Bronchial epithelial cell (primary cell): Measurements from ENCODE around the gene CNGA1. TPM values are rescaled to one million over a fixed set of nuclear protein-coding genes. Genes with fewer than 3 reads are reported as not detected.
A peak's percentile ranks its signal among the peaks of the same experiment; 100 is the strongest.
"Not testable (repeated sequence)": the region's sequence is repeated elsewhere in the genome, so short reads cannot be mapped to it uniquely, and the experiment has no call there.

Experiments
- DNase-seq: peaks from one replicate; pipeline ENCODE4 v3.0.0-alpha.2; 2010; ENCODE audit warnings: low read depth
- FAIRE-seq: peaks from 2 replicates; lab custom pipeline; 2011; peaks lifted over from hg19 to GRCh38; lab: Jason Lieb, UNC
- H3K27me3 ChIP-seq: 2 replicates; pipeline ENCODE4 v1.5.1; 2011; ENCODE audit warnings: low read length; ENCODE audit not compliant: control insufficient read depth, insufficient read depth
- H3K36me3 ChIP-seq: 2 replicates; pipeline ENCODE4 v1.5.1; 2011; ENCODE audit warnings: low read length; ENCODE audit not compliant: control insufficient read depth, insufficient read depth
- H3K4me3 ChIP-seq: 2 replicates; pipeline ENCODE4 v1.5.1; 2011; ENCODE audit warnings: mild to moderate bottlenecking, low read depth, low read length, control low read depth
- CTCF ChIP-seq: IDR thresholded peaks from 2 replicates; pipeline ENCODE4 v1.5.1; 2011; ENCODE audit warnings: mild to moderate bottlenecking, moderate library complexity, low read length, control low read depth, inconsistent platforms; ENCODE audit not compliant: insufficient read depth, severe bottlenecking
- total RNA-seq: library from RNA; depleted of rRNA; stranded (reverse); fragments of >200 nt; gene quantifications from 2 replicates; pipeline ENCODE4 v1.2.1, GENCODE V29; 2014

CNGA1 gene
- total RNA-seq, 1 donor from 2014 or later, result 1.6 TPM

- no peak for TF ChIP-seq CTCF
- FAIRE-seq (no peak), DNase-seq (peak; percentile 92)
- Histone ChIP-seq H3K36me3 (no peaks in the 10 kb centered on the region), H3K4me3 (peak overlapping the region; percentile 73), H3K27me3 (no peaks in the 10 kb centered on the region)
Measured at GRCh38 chr4:48017108-48017571, 659 bp upstream of the CNGA1 start.

- no peak for DNase-seq
- H3K27me3 ChIP-seq, result no peaks in the 10 kb centered on the region
- no peaks in the 10 kb centered on the region for H3K36me3 ChIP-seq
- TF ChIP-seq CTCF, result no peak
- FAIRE-seq, result no peak
- peak overlapping the region; percentile 73 for H3K4me3 ChIP-seq
Measured at GRCh38 chr4:48015678-48016077, 803 bp downstream of the CNGA1 start.

- no peaks in the 10 kb centered on the region for H3K36me3 ChIP-seq
- no peak for FAIRE-seq
- DNase-seq, result peak; percentile 58
- no peaks in the 10 kb centered on the region for H3K27me3 ChIP-seq
- no peak for TF ChIP-seq CTCF
- H3K4me3 ChIP-seq, result no peak overlapping the region
Measured at GRCh38 chr4:48015216-48015615, 1.3 kb downstream of the CNGA1 start.

- no peak for TF ChIP-seq CTCF
- no peak overlapping the region for H3K4me3 ChIP-seq
- DNase-seq (no peak), FAIRE-seq (no peak)
- no peaks in the 10 kb centered on the region for H3K27me3 ChIP-seq
- no peaks in the 10 kb centered on the region for H3K36me3 ChIP-seq
Measured at GRCh38 chr4:48012824-48013223, 3.7 kb downstream of the CNGA1 start.

- H3K4me3 ChIP-seq, result no peak overlapping the region
- H3K27me3 ChIP-seq, result no peaks in the 10 kb centered on the region
- DNase-seq (no peak), FAIRE-seq (no peak)
- H3K36me3 ChIP-seq, result no peaks in the 10 kb centered on the region
- TF ChIP-seq CTCF, result no peak
Measured at GRCh38 chr4:48011722-48012121, 4.8 kb downstream of the CNGA1 start.

- not testable (repeated sequence) for H3K4me3 ChIP-seq, FAIRE-seq, DNase-seq, H3K27me3 ChIP-seq, H3K36me3 ChIP-seq
Measured at GRCh38 chr4:48010906-48011305, 5.6 kb downstream of the CNGA1 start.
